ENCODE data around the gene CARNS1. TPM values are rescaled to one million over a fixed set of nuclear protein-coding genes. Genes with fewer than 3 reads are reported as not detected.

Gene CARNS1
- total and polyA plus RNA-seq, 7 donors, result 2.1 to 27.5 (median 7.0) TPM

DNA sequence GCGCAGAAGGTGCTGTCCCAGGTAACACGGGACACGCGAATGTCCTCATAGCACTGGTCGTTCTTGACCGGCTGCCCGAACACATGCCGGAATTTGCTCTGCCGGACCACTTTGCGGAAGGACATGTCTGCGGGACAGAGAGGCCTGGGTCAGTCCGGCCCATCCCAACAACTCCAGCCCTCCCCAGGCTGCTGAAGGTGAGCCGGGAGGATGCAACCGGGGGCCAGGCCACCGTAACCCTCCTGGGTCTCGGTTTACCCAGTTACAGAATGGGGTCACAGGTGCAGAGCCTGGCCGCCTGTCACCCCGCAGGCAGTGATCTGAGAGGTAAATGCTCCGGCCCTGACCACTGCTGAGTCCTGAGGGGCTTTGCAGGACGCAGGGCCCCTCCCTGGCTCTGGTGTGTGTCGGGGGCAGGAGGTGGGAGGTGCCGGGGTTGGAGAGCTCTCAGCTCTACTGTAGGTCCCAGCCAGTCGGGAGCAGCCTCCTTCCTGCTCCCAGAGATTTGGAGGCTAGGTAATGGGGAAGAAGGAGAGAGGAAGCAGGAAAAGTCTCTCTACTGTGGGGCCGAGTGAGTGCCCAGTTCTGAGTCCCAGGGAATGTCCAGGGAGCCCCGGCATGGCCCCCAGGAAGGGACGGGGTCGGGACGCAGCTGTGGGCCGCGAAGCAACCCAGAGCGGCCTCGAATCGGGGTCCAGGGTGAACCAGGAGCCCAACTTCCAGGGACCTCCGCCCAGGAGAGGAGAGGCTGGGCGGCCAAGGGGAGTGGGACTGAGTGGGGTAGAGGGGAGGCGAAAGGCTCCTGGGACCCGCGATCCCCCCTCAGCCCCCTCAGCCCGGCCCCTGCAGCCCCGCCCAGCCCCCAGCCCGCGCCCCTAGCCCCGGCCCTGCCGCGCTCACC is 27.3 kb downstream of the CARNS1 start:
- 36 to 48% (median 39%) methylated on average over 29 to 45 of the region's 45 CpGs for WGBS, 3 donors
- TF ChIP-seq, protein P1, sequence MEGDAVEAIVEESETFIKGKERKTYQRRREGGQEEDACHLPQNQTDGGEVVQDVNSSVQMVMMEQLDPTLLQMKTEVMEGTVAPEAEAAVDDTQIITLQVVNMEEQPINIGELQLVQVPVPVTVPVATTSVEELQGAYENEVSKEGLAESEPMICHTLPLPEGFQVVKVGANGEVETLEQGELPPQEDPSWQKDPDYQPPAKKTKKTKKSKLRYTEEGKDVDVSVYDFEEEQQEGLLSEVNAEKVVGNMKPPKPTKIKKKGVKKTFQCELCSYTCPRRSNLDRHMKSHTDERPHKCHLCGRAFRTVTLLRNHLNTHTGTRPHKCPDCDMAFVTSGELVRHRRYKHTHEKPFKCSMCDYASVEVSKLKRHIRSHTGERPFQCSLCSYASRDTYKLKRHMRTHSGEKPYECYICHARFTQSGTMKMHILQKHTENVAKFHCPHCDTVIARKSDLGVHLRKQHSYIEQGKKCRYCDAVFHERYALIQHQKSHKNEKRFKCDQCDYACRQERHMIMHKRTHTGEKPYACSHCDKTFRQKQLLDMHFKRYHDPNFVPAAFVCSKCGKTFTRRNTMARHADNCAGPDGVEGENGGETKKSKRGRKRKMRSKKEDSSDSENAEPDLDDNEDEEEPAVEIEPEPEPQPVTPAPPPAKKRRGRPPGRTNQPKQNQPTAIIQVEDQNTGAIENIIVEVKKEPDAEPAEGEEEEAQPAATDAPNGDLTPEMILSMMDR (IDR thresholded peaks at IDR 0.05), result no peak
- no peaks in the 10 kb centered on the region for H3K27me3 ChIP-seq (ENCODE audit: insufficient read depth in 3 of 3, low read length in 2 of 3)
- peak overlapping the region; percentile 73 for H3K4me3 ChIP-seq
- intact Hi-C loops (cut with DNase I), result no loop called here
- DNase-seq (no peak), ATAC-seq (peak in 1 of 4 donors; percentile 12)
- H3K9me3 ChIP-seq, result no peaks in the 10 kb centered on the region
- H3K4me1 ChIP-seq, result peaks cover 8% of the 10 kb centered on the region
- H3K36me3 ChIP-seq (ENCODE audit: insufficient read depth in 1 of 2, low read depth in 1 of 2), result peaks cover 0 to 35% of the 10 kb centered on the region in 2 donors
- H3K27ac ChIP-seq, result peak overlapping the region; percentile 86

DNA sequence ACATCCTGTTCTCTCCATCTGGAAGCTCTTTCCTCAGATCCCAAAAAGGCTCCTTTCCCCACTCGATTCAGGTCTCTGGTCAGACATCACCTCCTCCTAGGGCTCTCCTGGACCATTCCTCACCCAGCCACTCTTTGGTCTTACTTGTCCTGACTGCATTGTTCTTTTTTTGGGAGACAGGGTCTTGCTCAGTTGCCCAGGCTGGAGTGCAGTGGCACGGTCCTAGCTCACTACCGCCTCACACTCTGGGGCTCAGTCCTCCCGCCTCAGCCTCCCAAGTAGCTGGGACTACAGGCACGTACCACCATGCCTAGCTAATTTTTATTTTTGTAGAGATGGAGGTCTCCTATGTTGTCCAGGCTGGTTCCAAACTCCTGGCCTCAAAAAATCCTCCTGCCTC is 30.0 kb downstream of the CARNS1 start:
- intact Hi-C loops (cut with DNase I), result no loop called here
- DNase-seq (no peak), ATAC-seq (no peak)
- Histone ChIP-seq H3K27me3 (ENCODE audit: insufficient read depth in 3 of 3, low read length in 2 of 3) (no peaks in the 10 kb centered on the region), H3K4me3 (no peak overlapping the region), H3K9me3 (no peaks in the 10 kb centered on the region), H3K27ac (no peak overlapping the region), H3K36me3 (ENCODE audit: insufficient read depth in 1 of 2, low read depth in 1 of 2) (peaks cover 0 to 17% of the 10 kb centered on the region in 2 donors), H3K4me1 (peaks cover 8% of the 10 kb centered on the region)
- TF ChIP-seq, protein P1 (IDR thresholded peaks at IDR 0.05), result no peak
- WGBS, 3 donors, result 79 to 87% (median 85%) methylated on average over 5 of the region's 5 CpGs

DNA sequence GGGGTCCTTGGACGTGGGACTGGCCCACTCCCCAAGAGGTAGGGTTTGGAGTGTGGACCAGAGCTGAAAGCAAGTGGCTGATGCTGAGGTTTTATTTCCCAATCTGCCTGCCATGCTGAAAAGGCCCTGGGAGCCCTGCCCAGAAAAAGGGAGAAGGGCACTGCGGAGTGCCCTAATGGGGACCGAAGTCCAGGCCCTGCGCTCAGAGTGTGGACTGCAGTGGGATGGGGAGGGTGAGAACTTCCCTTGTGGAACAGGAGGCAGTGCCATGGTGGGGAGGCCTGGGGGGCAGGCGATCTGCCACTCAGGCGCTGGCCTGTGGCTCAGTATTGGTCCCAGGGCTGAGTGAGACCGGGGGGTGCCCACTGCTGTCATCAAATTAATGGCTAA is 32.7 kb downstream of the CARNS1 start:
- no peaks in the 10 kb centered on the region for H3K9me3 ChIP-seq
- DNase-seq (no peak), ATAC-seq (no peak)
- TF ChIP-seq, protein P1 (IDR thresholded peaks at IDR 0.05), result no peak
- H3K27ac ChIP-seq, result no peak overlapping the region
- intact Hi-C loops (cut with DNase I), result no loop called here
- H3K36me3 ChIP-seq (ENCODE audit: insufficient read depth in 1 of 2, low read depth in 1 of 2), result no peaks in the 10 kb centered on the region
- WGBS, 3 donors, result 89 to 93% (median 89%) methylated on average over 7 of the region's 7 CpGs
- no peaks in the 10 kb centered on the region for H3K27me3 ChIP-seq (ENCODE audit: insufficient read depth in 3 of 3, low read length in 2 of 3)
- H3K4me3 ChIP-seq, result no peak overlapping the region
- H3K4me1 ChIP-seq, result peaks cover 3% of the 10 kb centered on the region

DNA sequence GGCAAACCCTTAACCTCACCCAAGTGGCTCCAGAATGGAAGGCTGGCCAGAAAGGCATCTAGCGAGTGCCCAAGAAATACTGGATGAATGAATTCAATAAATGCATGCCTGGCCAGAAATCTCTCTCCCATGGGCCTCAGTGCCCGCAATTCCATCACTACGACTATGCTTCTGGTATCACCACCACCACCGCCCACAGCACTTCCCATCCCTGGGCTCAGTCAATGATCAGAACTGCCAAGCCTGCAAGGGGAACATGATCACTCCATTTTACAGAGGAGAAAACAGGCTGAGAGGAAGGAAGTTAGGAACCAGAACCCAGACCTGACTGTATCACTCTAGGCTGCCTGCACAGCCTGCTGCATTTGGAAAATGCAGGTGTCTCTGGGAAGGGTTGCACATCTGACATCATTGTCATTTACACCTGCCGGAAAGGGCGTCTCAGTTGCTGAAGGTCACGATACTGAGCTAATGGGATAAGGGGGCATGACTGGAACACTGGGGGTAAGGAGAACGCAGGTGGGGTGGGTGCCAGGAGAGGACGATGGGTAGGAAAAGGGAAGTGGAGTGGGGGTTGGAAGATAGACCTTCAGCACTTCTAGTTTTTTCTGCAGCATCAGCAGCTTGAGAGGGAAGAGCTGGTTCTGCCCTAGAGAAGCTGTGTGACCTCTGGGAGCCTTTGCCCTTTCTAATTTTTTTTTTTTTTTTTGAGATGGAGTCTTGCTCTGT is 33.8 kb downstream of the CARNS1 start:
- Histone ChIP-seq H3K27me3 (ENCODE audit: insufficient read depth in 3 of 3, low read length in 2 of 3) (no peaks in the 10 kb centered on the region), H3K4me3 (no peak overlapping the region), H3K4me1 (peaks cover 3% of the 10 kb centered on the region), H3K36me3 (ENCODE audit: insufficient read depth in 1 of 2, low read depth in 1 of 2) (no peaks in the 10 kb centered on the region), H3K27ac (no peak overlapping the region), H3K9me3 (no peaks in the 10 kb centered on the region)
- DNase-seq (no peak), ATAC-seq (no peak)
- WGBS, 3 donors, result 51 to 64% (median 58%) methylated on average over 9 of the region's 9 CpGs
- intact Hi-C loops (cut with DNase I), result no loop called here
- TF ChIP-seq, protein P1 (IDR thresholded peaks at IDR 0.05), result no peak
